ENCODE results near the gene PCID2. TPM values are rescaled to one million over a fixed set of nuclear protein-coding genes. Genes with fewer than 3 reads are reported as not detected.

The PCID2 gene
- total RNA-seq, 2 experiments from 2014 or later = 60.3 to 68.0 TPM

Other genes with a start within 250 kb of the PCID2 start
- 1 to 10 TPM; 1.6 to 2.8 TPM for gene MCF2L, start 239.5 kb downstream of the PCID2 start, total RNA-seq
- not detected for gene F7, start 102.9 kb downstream of the PCID2 start, total RNA-seq
- gene F10, start 85.9 kb downstream of the PCID2 start, total RNA-seq = not detected
- gene PROZ, start 50.0 kb downstream of the PCID2 start, total RNA-seq = not detected
- gene CUL4A, start 944 bp upstream of the PCID2 start, total RNA-seq = 10 to 100 TPM; 73.8 to 76.0 TPM
- gene LAMP1, start 88.6 kb upstream of the PCID2 start, total RNA-seq = 10 to 100 TPM; 72.3 to 83.0 TPM
- gene GRTP1, start 155.5 kb upstream of the PCID2 start, total RNA-seq = not detected
- 1 to 10 TPM in 1 of 2 experiments, under 1 TPM in 1; 0.96 to 1.3 TPM for gene ADPRHL1, start 244.8 kb upstream of the PCID2 start, total RNA-seq

All from activated CD8-positive, alpha-beta memory T cell treated with anti-CD3 and anti-CD28 coated beads, Interleukin-2, amount 10 ng/mL, durations not matched to agents 7 days and 5 days (primary cell).